Articular chondrocyte of knee joint (primary cell): ENCODE results near the gene SLC22A12. TPM values are rescaled to one million over a fixed set of nuclear protein-coding genes. Genes with fewer than 3 reads are reported as not detected.

Source experiments
- total RNA-seq: library from RNA; depleted of rRNA; stranded (reverse); fragments of >200 nt; gene quantifications from 2 replicates; pipeline ENCODE4 v1.2.3, GENCODE V29; 2012

Gene SLC22A12
- not detected in 2 replicates for total RNA-seq

GRCh38 chr11:64590763-64591221 lies at the start of gene SLC22A12:
Gene SLC22A12, plus strand, starts transcription at chr11:64591220. Its CDS starts 337 bp downstream, at chr11:64591557.

Other genes with a start within 250 kb of the SLC22A12 start
- gene RPS6KA4, start 232.1 kb upstream of the SLC22A12 start, total RNA-seq = 26.3 and 38.2 TPM in 2 replicates
- gene SLC22A11, start 35.3 kb upstream of the SLC22A12 start, total RNA-seq = under 0.01 TPM in 1 of 2 replicates, not detected in the other
- 2.6 and 7.6 TPM in 2 replicates for gene NRXN2, start 132.0 kb downstream of the SLC22A12 start, total RNA-seq
- 0.13 TPM in 1 of 2 replicates, not detected in the other for gene RASGRP2, start 152.9 kb downstream of the SLC22A12 start, total RNA-seq
- 0.32 and 0.39 TPM in 2 replicates for gene PYGM, start 168.8 kb downstream of the SLC22A12 start, total RNA-seq
- gene SF1, start 187.3 kb downstream of the SLC22A12 start, total RNA-seq = 110 and 117 TPM in 2 replicates
- gene MAP4K2, start 212.0 kb downstream of the SLC22A12 start, total RNA-seq = 12.3 and 13.3 TPM in 2 replicates
- gene MEN1, start 219.3 kb downstream of the SLC22A12 start, total RNA-seq = 12.3 and 12.5 TPM in 2 replicates